ENCODE measurements around the gene PTDSS2. TPM values are rescaled to one million over a fixed set of nuclear protein-coding genes. Genes with fewer than 3 reads are reported as not detected.

Gene PTDSS2
- total and polyA plus RNA-seq, 4 donors, result 5.1 to 15.6 (median 10.2) TPM

GRCh38 chr11:487571-488021 is 37.5 kb downstream of the PTDSS2 start:
- no peak for DNase-seq (ENCODE audit: low spot score)
- no peak overlapping the region for H3K4me3 ChIP-seq (ENCODE audit: low read depth in 1 of 3, low read length in 3 of 3)
- 94% methylated on average over 22 of the region's 22 CpGs for WGBS
- no peaks in the 10 kb centered on the region for H3K27me3 ChIP-seq (ENCODE audit: control insufficient read depth in 4 of 4, insufficient read depth in 4 of 4, low read length in 3 of 4)
- H3K27ac ChIP-seq (ENCODE audit: low read depth in 1 of 2, low read length in 2 of 2), result no peak overlapping the region
- no peak overlapping the region for H3K9ac ChIP-seq (ENCODE audit: low read depth in 1 of 2, low read length in 2 of 2)
- peaks cover 0 to 2% (median 0%) of the 10 kb centered on the region in 4 donors for H3K4me1 ChIP-seq (ENCODE audit: control insufficient read depth in 4 of 4, insufficient read depth in 4 of 4, low read length in 3 of 4)
- peaks cover 0 to 21% (median 7%) of the 10 kb centered on the region in 4 donors for H3K36me3 ChIP-seq (ENCODE audit: control insufficient read depth in 4 of 4, insufficient read depth in 3 of 4, low read depth in 1 of 4, low read length in 3 of 4)
- TF ChIP-seq REST (IDR thresholded peaks at IDR 0.05) (no peak), FOXA2 (IDR thresholded peaks at IDR 0.05) (no peak), RXRA (IDR thresholded peaks at IDR 0.05) (no peak), NR2F2 (IDR thresholded peaks at IDR 0.05) (no peak), RAD21 (IDR thresholded peaks at IDR 0.05) (no peak), HNF4A (conservative IDR thresholded peaks at IDR 0.05) (no peak), YY1 (IDR thresholded peaks at IDR 0.05) (no peak), TAF1 (conservative IDR thresholded peaks at IDR 0.05) (no peak), GABPA (IDR thresholded peaks at IDR 0.05 in 1 of 2, conservative IDR thresholded peaks at IDR 0.05 in 1 of 2) (no peak), FOXA1 (IDR thresholded peaks at IDR 0.05) (no peak), ZBTB33 (IDR thresholded peaks at IDR 0.05) (no peak), MAX (IDR thresholded peaks at IDR 0.05) (no peak)
- H3K9me3 ChIP-seq (ENCODE audit: control insufficient read depth in 4 of 4, low read length in 3 of 4), result no peaks in the 10 kb centered on the region

- no peak for DNase-seq (ENCODE audit: low spot score)
- no peaks in the 10 kb centered on the region for H3K9me3 ChIP-seq (ENCODE audit: control insufficient read depth in 4 of 4, low read length in 3 of 4)
- H3K4me3 ChIP-seq (ENCODE audit: low read depth in 1 of 3, low read length in 3 of 3), result no peak overlapping the region
- peaks cover 0 to 2% (median 0%) of the 10 kb centered on the region in 4 donors for H3K4me1 ChIP-seq (ENCODE audit: control insufficient read depth in 4 of 4, insufficient read depth in 4 of 4, low read length in 3 of 4)
- no peak overlapping the region for H3K9ac ChIP-seq (ENCODE audit: low read depth in 1 of 2, low read length in 2 of 2)
- no peak for TF ChIP-seq ATF3 (IDR thresholded peaks at IDR 0.05)
- TF ChIP-seq FOXA2 (IDR thresholded peaks at IDR 0.05), result no peak
- peaks cover 0 to 24% (median 9%) of the 10 kb centered on the region in 4 donors for H3K36me3 ChIP-seq (ENCODE audit: control insufficient read depth in 4 of 4, insufficient read depth in 3 of 4, low read depth in 1 of 4, low read length in 3 of 4)
- no peak overlapping the region for H3K27ac ChIP-seq (ENCODE audit: low read depth in 1 of 2, low read length in 2 of 2)
- H3K27me3 ChIP-seq (ENCODE audit: control insufficient read depth in 4 of 4, insufficient read depth in 4 of 4, low read length in 3 of 4), result no peaks in the 10 kb centered on the region
- WGBS, result 92% methylated on average over 25 of the region's 25 CpGs
Observed at GRCh38 chr11:488062-488461, 38.0 kb downstream of the PTDSS2 start.
